ENCODE measurements around the gene APOH. TPM values are rescaled to one million over a fixed set of nuclear protein-coding genes. Genes with fewer than 3 reads are reported as not detected.

The APOH gene
- total RNA-seq, 1 donor = not detected

DNA sequence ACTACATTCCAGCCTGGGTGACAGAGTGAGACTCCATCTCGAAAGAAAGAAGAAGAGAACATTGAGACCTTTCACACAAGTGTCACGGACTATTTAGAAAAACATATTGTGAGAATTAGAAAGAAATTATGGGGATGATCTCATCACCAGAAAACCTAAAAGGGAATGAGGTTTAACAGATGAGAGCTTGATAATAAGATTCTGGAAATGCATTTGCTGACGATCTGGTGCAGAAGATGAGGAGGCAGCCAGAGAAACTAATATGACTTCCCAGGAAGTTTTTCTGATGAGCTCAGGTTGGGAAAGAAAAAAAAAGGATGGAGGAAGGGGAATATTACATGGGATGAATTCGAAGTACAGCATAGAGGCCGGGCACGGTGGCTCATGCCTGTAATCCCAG, 10.8 kb upstream of the APOH start:
- TF ChIP-seq, protein P1, sequence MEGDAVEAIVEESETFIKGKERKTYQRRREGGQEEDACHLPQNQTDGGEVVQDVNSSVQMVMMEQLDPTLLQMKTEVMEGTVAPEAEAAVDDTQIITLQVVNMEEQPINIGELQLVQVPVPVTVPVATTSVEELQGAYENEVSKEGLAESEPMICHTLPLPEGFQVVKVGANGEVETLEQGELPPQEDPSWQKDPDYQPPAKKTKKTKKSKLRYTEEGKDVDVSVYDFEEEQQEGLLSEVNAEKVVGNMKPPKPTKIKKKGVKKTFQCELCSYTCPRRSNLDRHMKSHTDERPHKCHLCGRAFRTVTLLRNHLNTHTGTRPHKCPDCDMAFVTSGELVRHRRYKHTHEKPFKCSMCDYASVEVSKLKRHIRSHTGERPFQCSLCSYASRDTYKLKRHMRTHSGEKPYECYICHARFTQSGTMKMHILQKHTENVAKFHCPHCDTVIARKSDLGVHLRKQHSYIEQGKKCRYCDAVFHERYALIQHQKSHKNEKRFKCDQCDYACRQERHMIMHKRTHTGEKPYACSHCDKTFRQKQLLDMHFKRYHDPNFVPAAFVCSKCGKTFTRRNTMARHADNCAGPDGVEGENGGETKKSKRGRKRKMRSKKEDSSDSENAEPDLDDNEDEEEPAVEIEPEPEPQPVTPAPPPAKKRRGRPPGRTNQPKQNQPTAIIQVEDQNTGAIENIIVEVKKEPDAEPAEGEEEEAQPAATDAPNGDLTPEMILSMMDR (IDR thresholded peaks at IDR 0.05; ENCODE audit: insufficient read depth, low read length) = no peak
- no peak for DNase-seq (ENCODE audit: low read depth)
- H3K4me3 ChIP-seq (ENCODE audit: low read depth, low read length) = no peak overlapping the region

DNA sequence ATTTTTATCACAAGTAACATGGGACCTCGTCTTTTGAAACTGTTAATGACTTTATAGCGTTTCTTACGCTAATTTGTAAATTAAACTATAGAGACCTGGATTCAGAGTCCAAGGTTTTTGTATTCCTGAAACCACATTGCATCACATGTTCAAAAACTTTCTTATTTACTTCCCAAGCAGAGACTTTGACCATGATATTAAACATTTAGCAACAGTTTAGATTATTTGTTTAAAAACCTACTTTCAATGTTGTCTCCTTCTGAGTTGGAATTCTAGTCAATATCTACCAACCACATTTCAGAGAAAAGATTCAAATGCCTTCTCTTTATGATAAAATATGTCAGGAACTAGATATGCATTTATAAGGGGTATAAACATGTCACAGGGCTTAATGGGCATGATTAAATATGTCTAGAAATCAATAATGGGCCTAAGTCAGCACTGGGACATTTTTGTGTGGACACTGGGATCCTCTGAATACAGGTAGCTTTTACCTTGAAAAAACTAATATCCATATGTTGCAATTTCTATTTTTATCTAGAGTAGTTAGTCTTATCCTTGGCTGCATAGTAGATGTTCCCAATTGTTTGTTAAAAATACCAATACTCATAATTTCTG, 6.3 kb upstream of the APOH start:
- no peak overlapping the region for H3K4me3 ChIP-seq (ENCODE audit: low read depth, low read length)
- TF ChIP-seq, protein P1 (IDR thresholded peaks at IDR 0.05; ENCODE audit: insufficient read depth, low read length) = no peak
- no peak for DNase-seq (ENCODE audit: low read depth)

DNA sequence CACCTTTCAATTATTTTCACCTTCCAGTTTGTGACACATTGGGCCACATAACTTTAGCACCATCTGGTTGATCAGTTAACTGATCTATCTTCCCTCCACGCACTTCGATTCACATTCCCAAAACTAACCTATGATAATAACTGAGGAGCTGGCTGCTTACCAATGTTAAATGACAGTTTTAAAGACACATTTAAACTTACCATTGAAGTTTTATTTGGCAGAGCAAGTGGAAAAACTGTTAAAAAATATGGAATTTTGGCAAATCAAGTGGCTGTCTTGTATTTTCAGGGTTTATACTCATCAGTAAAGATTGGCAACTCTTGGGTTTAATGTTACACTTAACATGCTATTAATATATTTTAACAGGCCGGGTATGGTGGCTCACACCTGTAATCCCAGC, 5.4 kb upstream of the APOH start:
- DNase-seq (ENCODE audit: low read depth) = no peak
- H3K4me3 ChIP-seq (ENCODE audit: low read depth, low read length) = no peak overlapping the region
- TF ChIP-seq, protein P1 (IDR thresholded peaks at IDR 0.05; ENCODE audit: insufficient read depth, low read length) = no peak

DNA sequence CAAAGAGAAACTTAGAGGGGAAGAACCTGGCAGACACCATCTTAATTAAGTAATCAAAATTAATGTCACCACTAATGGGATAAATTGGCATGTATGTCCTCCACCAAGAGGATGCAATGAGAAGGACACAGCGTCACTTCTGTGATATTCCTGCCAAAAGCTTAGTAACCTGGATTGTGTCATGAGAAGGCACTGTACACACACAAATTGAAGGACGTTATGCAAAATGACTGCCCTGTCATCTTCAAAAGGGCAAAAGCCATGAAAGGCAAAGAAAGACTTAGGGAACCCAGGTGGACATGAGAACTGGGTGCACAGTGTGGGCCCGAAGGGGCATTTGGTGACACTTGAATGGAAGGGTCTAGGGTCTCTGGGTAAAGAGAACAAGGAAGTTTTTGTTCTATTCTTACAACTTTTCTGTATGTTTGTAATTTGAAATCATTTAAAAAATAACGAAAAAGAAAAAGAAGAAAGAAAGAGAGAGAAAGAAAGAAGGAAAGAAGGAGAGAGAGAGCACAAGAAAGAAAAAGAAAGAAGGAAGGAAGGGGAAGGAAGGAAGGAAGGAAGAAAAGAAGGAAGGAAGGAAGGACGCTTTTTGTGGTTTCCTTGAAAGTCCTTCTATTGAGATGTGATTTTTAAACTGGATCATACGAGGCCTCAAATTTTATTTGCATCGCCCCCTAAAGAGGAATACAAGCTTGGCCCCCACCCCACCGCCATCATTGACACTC, 4.0 kb upstream of the APOH start:
- H3K4me3 ChIP-seq (ENCODE audit: low read depth, low read length) = no peak overlapping the region
- DNase-seq (ENCODE audit: low read depth) = no peak
- TF ChIP-seq, protein P1 (IDR thresholded peaks at IDR 0.05; ENCODE audit: insufficient read depth, low read length) = no peak

DNA sequence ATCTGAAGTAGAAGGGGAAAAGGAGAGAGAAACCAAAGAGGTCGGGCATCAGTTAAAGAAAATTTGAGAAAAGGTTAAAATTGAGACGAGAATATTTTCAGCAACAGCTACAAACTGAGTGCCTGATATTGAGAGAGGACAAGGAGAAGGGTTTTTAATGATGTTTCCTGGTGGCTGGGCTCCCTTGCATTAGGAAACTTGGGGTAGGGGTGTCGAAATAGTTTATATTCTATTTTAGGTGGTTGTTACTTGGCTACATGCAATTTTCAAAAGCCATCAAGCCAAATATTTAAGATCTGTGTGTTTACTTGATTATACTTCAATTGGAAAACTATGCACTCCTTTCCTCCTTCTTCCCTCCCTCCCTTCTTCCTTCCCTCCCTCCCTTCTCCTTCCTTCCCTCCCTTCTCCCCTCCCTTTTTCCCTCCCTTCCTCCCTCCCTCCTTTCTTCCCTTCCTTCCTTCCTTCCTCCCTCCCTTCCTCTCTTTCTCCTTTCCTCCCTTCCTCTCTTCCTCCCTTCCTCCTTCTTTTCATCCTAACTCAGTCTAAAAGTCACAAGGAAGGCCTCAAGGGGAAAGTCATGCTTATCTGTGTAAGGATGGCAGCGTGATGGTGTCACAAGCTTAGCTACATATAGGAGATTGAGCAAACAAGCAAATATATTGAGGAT, 1.8 kb upstream of the APOH start:
- no peak overlapping the region for H3K4me3 ChIP-seq (ENCODE audit: low read depth, low read length)
- TF ChIP-seq, protein P1 (IDR thresholded peaks at IDR 0.05; ENCODE audit: insufficient read depth, low read length) = no peak
- no peak for DNase-seq (ENCODE audit: low read depth)

DNA sequence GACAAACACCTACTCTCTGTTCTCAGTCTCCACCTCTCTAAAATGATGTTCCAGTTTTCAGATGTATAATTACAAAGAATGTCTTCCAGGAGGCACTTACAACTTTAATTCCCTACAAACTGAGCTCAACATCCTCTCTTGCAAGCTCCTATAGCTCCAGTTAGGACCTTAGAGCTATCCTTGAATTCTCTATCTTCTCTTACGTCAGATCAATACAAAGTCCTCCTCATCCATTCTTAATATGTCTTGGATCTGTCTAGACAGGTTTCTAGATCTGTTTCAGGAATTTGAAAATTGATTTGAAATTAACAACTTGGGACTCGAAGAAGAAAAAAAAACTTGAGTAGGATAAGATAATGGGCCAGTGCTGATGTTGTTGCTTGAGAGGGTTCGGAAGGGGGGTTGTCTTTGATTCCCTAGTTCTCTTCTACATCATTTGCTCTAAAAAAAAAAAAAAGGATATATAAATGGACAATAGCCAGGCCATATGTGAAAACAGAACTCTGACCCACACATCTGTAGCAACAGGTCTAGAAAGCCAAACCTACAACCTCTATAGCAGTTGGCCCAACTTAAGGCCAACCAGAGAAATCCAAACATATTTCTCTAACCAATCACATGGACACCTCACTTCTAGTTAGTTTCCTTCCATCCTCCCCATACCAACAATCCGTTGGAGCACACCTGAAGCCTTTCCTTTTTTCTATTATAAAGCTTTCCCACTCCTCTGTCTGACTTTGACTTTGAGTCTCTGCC, 746 bp upstream of the APOH start:
- TF ChIP-seq, protein P1 (IDR thresholded peaks at IDR 0.05; ENCODE audit: insufficient read depth, low read length) = no peak
- no peak overlapping the region for H3K4me3 ChIP-seq (ENCODE audit: low read depth, low read length)
- no peak for DNase-seq (ENCODE audit: low read depth)
